ENCODE data around the gene KLHL10. TPM values are rescaled to one million over a fixed set of nuclear protein-coding genes. Genes with fewer than 3 reads are reported as not detected.

Gene KLHL10
- total RNA-seq, 3 donors from 2014 or later (not counting 1 experiment from before 2014, with no cell fraction given): not detected

DNA sequence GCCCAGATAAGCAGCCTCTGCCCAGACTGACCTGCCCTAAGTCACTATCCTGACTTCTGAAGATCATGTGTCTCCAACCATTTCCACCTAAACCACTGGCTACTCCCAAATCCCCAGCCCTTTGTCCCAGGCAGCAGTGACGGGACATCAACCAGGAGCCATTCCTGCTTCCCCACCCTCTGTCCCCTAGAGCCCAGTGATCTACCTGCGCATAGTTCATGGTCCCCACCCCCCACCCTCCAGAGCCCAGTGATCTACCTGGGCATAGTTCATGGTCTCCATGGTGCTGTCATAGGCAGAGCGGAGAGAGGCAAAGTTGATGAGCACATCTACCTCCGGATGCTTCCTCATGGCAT is 54.4 kb downstream of the KLHL10 start:
- WGBS (ENCODE audit: insufficient coverage): 100% methylated on average over 4 of the region's 4 CpGs
- no peak for DNase-seq
- H3K27me3 ChIP-seq (ENCODE audit: control insufficient read depth, insufficient read depth, low read length): no peaks in the 10 kb centered on the region
- H3K4me1 ChIP-seq (ENCODE audit: control insufficient read depth, insufficient read depth, low read length): no peaks in the 10 kb centered on the region
- H3K36me3 ChIP-seq (ENCODE audit: control insufficient read depth, insufficient read depth, low read length): peaks cover 78% of the 10 kb centered on the region
- no peaks in the 10 kb centered on the region for H3K27me3 Mint-ChIP-seq (ENCODE audit: low read depth in 2 of 2)
- no peaks in the 10 kb centered on the region for H3K9me3 ChIP-seq (ENCODE audit: control insufficient read depth, insufficient read depth, low read length)
- H3K9me3 Mint-ChIP-seq: no peaks in the 10 kb centered on the region
- H3K4me3 Mint-ChIP-seq: no peak overlapping the region
- no peak for ATAC-seq
- TF ChIP-seq, protein P1, sequence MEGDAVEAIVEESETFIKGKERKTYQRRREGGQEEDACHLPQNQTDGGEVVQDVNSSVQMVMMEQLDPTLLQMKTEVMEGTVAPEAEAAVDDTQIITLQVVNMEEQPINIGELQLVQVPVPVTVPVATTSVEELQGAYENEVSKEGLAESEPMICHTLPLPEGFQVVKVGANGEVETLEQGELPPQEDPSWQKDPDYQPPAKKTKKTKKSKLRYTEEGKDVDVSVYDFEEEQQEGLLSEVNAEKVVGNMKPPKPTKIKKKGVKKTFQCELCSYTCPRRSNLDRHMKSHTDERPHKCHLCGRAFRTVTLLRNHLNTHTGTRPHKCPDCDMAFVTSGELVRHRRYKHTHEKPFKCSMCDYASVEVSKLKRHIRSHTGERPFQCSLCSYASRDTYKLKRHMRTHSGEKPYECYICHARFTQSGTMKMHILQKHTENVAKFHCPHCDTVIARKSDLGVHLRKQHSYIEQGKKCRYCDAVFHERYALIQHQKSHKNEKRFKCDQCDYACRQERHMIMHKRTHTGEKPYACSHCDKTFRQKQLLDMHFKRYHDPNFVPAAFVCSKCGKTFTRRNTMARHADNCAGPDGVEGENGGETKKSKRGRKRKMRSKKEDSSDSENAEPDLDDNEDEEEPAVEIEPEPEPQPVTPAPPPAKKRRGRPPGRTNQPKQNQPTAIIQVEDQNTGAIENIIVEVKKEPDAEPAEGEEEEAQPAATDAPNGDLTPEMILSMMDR (IDR thresholded peaks at IDR 0.05): no peak
- peaks cover 9% of the 10 kb centered on the region for H3K36me3 Mint-ChIP-seq
- intact Hi-C loops (cut with micrococcal nuclease): no loop called here
- no peak overlapping the region for H3K27ac ChIP-seq (ENCODE audit: low read length)
- peaks cover 0 to 5% of the 10 kb centered on the region in 2 donors for H3K4me1 Mint-ChIP-seq
- H3K27ac Mint-ChIP-seq: no peak overlapping the region
- no peak overlapping the region for H3K4me3 ChIP-seq (ENCODE audit: low read length)

DNA sequence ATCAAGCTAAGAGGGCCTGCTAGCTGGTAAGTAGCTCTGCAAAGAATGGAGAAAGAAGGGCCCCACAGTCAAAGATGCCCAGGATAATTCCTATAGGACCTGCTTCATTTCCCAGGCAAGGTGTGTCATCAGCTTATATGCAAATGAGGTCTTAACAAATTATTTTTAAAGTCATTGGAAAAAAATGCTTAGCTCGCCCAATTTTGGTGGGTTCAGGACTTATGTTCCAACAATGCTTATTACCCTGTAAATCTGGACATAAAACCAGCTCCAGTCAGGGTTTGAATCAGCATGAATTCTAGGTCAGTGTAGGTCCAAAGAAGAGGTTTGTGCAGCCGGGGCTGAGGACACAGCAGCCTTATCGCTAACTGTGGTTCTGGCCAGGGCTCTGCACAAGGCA is 55.8 kb downstream of the KLHL10 start:
- no peaks in the 10 kb centered on the region for H3K27me3 Mint-ChIP-seq (ENCODE audit: low read depth in 2 of 2)
- 100% methylated on average over 3 of the region's 3 CpGs for WGBS (ENCODE audit: insufficient coverage)
- no peaks in the 10 kb centered on the region for H3K4me1 ChIP-seq (ENCODE audit: control insufficient read depth, insufficient read depth, low read length)
- no peaks in the 10 kb centered on the region for H3K9me3 ChIP-seq (ENCODE audit: control insufficient read depth, insufficient read depth, low read length)
- H3K4me3 Mint-ChIP-seq: no peak overlapping the region
- H3K9me3 Mint-ChIP-seq: no peaks in the 10 kb centered on the region
- H3K4me3 ChIP-seq (ENCODE audit: low read length): no peak overlapping the region
- TF ChIP-seq, protein P1 (IDR thresholded peaks at IDR 0.05): no peak
- H3K36me3 Mint-ChIP-seq: peaks cover 9% of the 10 kb centered on the region
- H3K27ac Mint-ChIP-seq: no peak overlapping the region
- H3K4me1 Mint-ChIP-seq: peaks cover 0 to 5% of the 10 kb centered on the region in 2 donors
- intact Hi-C loops (cut with micrococcal nuclease): no loop called here
- no peak overlapping the region for H3K27ac ChIP-seq (ENCODE audit: low read length)
- no peak for DNase-seq
- no peaks in the 10 kb centered on the region for H3K27me3 ChIP-seq (ENCODE audit: control insufficient read depth, insufficient read depth, low read length)
- no peak for ATAC-seq
- peaks cover 80% of the 10 kb centered on the region for H3K36me3 ChIP-seq (ENCODE audit: control insufficient read depth, insufficient read depth, low read length)

DNA sequence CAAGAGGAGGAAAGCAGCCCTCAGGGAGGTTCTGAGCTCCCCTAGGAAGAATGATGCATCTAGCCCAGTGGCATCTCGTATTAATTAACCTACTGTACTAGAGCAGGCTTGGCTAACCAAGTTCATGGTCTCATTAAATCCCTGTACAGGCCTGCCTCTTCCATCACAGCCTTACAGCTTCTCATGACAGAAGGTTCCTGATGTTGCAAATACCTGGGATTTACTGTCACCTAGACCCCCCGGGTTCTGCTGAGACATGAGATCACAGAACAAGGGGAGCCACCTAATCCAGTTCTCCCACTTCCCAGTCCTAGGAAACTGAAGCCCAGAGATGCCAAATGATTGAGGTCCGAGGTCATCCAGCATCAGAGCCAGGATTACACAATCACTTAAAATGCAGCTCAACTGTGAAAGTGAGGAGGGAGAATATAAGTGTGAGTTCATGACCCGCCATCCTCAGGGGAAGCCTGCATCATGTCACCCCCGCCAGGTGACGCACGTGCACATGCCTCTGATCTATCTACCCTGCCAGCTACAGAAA is 57.2 kb downstream of the KLHL10 start:
- TF ChIP-seq, protein P1 (IDR thresholded peaks at IDR 0.05): no peak
- no peak overlapping the region for H3K27ac Mint-ChIP-seq
- WGBS (ENCODE audit: insufficient coverage): 83% methylated on average over 6 of the region's 7 CpGs
- Histone ChIP-seq H3K36me3 (ENCODE audit: control insufficient read depth, insufficient read depth, low read length) (peaks cover 77% of the 10 kb centered on the region), H3K9me3 (ENCODE audit: control insufficient read depth, insufficient read depth, low read length) (no peaks in the 10 kb centered on the region), H3K4me1 (ENCODE audit: control insufficient read depth, insufficient read depth, low read length) (no peaks in the 10 kb centered on the region), H3K27me3 (ENCODE audit: control insufficient read depth, insufficient read depth, low read length) (no peaks in the 10 kb centered on the region), H3K27ac (ENCODE audit: low read length) (no peak overlapping the region), H3K4me3 (ENCODE audit: low read length) (no peak overlapping the region)
- intact Hi-C loops (cut with micrococcal nuclease): no loop called here
- peaks cover 14% of the 10 kb centered on the region for H3K36me3 Mint-ChIP-seq
- H3K4me3 Mint-ChIP-seq: no peak overlapping the region
- DNase-seq: no peak
- ATAC-seq: no peak
- H3K9me3 Mint-ChIP-seq: no peaks in the 10 kb centered on the region
- H3K27me3 Mint-ChIP-seq (ENCODE audit: low read depth in 2 of 2): no peaks in the 10 kb centered on the region
- H3K4me1 Mint-ChIP-seq: peaks cover 0 to 5% of the 10 kb centered on the region in 2 donors

DNA sequence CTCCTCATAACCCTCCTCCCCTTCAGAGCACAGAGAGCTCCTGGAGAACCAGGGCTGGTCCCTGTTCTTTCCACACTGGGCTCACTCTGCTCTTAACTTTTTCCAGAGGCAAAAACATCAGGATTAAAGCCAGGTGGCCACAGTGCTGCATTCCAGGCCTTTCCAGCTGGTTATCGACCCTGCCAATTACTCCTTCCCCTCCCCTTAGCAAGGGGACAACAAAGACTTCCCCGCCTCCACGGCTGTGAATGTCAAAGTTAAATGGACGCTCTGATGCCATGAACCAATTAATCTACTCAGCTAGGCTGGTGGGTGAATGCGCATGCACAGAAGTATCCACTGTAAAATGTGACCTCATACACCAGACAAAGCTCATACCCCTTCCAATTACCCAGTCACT is 58.0 kb downstream of the KLHL10 start:
- Histone ChIP-seq H3K27ac (ENCODE audit: low read length) (no peak overlapping the region), H3K36me3 (ENCODE audit: control insufficient read depth, insufficient read depth, low read length) (peaks cover 82% of the 10 kb centered on the region), H3K4me3 (ENCODE audit: low read length) (no peak overlapping the region), H3K9me3 (ENCODE audit: control insufficient read depth, insufficient read depth, low read length) (no peaks in the 10 kb centered on the region), H3K4me1 (ENCODE audit: control insufficient read depth, insufficient read depth, low read length) (no peaks in the 10 kb centered on the region), H3K27me3 (ENCODE audit: control insufficient read depth, insufficient read depth, low read length) (no peaks in the 10 kb centered on the region)
- WGBS (ENCODE audit: insufficient coverage): 100% methylated on average over 5 of the region's 5 CpGs
- ATAC-seq: no peak
- TF ChIP-seq, protein P1 (IDR thresholded peaks at IDR 0.05): no peak
- no peak overlapping the region for H3K27ac Mint-ChIP-seq
- peaks cover 14% of the 10 kb centered on the region for H3K36me3 Mint-ChIP-seq
- H3K9me3 Mint-ChIP-seq: no peaks in the 10 kb centered on the region
- intact Hi-C loops (cut with micrococcal nuclease): no loop called here
- no peaks in the 10 kb centered on the region for H3K27me3 Mint-ChIP-seq (ENCODE audit: low read depth in 2 of 2)
- DNase-seq: no peak
- H3K4me1 Mint-ChIP-seq: peaks cover 0 to 5% of the 10 kb centered on the region in 2 donors
- no peak overlapping the region for H3K4me3 Mint-ChIP-seq

Data from natural killer cell (primary cell).